Measurements from ENCODE around the gene PTPN4.

Gene PTPN4

DNA sequence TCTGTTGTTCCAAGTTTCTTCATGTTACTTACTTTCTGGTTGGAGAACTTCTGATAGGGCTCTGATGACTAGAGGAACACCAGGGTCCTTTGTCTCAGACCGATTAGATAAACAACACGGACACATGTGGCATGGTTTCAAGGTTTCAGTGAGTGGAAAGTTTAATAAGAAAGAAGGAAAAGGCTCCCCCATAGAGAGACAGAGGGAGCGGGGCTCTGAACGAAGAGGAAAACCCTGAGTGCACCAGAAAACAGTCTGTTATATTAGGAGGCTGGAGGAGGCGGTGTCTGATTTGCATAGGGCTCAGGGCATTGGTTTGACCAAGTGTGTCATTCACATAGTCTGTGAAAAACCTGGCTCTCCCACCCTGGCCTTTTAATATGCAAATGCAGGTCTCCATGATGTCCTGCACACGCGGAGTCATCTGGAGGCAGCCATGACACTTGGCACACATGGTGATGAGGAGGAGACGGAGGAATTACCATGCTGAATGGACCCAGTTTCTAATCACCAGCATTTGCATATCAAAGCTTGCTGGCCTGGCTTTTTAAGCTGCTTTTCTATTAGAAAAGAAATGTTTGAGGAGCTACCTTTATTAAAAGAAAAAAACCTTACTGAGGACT lies 94.2 kb downstream of the PTPN4 start:
- TF ChIP-seq, protein P1, sequence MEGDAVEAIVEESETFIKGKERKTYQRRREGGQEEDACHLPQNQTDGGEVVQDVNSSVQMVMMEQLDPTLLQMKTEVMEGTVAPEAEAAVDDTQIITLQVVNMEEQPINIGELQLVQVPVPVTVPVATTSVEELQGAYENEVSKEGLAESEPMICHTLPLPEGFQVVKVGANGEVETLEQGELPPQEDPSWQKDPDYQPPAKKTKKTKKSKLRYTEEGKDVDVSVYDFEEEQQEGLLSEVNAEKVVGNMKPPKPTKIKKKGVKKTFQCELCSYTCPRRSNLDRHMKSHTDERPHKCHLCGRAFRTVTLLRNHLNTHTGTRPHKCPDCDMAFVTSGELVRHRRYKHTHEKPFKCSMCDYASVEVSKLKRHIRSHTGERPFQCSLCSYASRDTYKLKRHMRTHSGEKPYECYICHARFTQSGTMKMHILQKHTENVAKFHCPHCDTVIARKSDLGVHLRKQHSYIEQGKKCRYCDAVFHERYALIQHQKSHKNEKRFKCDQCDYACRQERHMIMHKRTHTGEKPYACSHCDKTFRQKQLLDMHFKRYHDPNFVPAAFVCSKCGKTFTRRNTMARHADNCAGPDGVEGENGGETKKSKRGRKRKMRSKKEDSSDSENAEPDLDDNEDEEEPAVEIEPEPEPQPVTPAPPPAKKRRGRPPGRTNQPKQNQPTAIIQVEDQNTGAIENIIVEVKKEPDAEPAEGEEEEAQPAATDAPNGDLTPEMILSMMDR (IDR thresholded peaks at IDR 0.05; ENCODE audit: low read depth, low read length) = no peak
- no peaks in the 10 kb centered on the region for H3K27me3 ChIP-seq

DNA sequence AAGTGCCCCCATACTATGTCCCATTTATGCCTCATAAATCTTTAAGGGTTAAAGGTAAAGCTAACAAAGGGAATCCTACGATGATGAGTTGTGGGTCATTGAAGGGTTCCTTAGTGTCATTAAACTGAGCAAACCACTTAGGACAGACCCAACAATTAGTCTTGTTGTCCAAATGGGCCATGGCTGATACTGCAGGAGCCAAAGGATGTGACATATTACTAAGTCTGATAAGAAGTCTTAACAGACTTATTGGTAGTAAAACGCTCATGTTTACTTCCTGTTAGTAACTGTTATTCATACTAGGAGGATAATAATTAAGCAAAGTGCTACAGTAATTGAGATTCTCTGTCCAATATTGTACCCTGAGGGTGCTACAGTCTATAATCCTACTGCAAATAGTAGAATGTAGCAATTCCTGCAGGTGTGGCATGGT lies 96.8 kb downstream of the PTPN4 start:
- Histone ChIP-seq H3K27me3 (no peaks in the 10 kb centered on the region), H3K36me3 (no peaks in the 10 kb centered on the region), H3K4me1 (no peaks in the 10 kb centered on the region), H3K4me3 (ENCODE audit: low read depth, low read length) (no peak overlapping the region), H3K9me3 (no peaks in the 10 kb centered on the region)
- TF ChIP-seq, protein P1 (IDR thresholded peaks at IDR 0.05; ENCODE audit: low read depth, low read length) = no peak
- DNase-seq = no peak

More for the DNA sequence above, 94.2 kb downstream of the PTPN4 start:
- H3K4me3 ChIP-seq (ENCODE audit: low read depth, low read length) = no peak overlapping the region
- H3K9me3 ChIP-seq = no peaks in the 10 kb centered on the region
- H3K36me3 ChIP-seq = no peaks in the 10 kb centered on the region
- H3K4me1 ChIP-seq = no peaks in the 10 kb centered on the region
- no peak for DNase-seq

DNA sequence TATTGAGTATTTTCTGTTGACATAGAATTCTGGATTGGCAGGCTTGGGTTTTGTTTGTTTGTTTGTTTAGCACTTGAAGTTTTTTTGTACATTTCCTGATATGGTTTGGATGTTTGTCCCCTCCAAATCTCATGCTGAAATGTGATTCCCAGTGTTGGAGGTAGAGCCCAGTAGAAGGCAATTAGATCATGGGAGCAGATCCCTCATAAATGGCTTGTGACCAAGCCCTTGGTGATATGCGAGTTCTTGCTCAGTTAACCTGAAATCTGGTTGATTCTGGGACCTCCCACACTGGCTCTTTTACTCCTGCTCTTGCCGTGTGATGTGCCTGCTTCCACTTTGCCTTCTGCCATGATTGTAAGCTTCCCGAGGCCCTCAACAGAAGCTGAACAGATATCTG lies 98.0 kb downstream of the PTPN4 start:
- H3K9me3 ChIP-seq = no peaks in the 10 kb centered on the region
- TF ChIP-seq, protein P1 (IDR thresholded peaks at IDR 0.05; ENCODE audit: low read depth, low read length) = no peak
- H3K4me3 ChIP-seq (ENCODE audit: low read depth, low read length) = no peak overlapping the region
- DNase-seq = no peak
- H3K27me3 ChIP-seq = no peaks in the 10 kb centered on the region
- H3K36me3 ChIP-seq = no peaks in the 10 kb centered on the region
- no peaks in the 10 kb centered on the region for H3K4me1 ChIP-seq

DNA sequence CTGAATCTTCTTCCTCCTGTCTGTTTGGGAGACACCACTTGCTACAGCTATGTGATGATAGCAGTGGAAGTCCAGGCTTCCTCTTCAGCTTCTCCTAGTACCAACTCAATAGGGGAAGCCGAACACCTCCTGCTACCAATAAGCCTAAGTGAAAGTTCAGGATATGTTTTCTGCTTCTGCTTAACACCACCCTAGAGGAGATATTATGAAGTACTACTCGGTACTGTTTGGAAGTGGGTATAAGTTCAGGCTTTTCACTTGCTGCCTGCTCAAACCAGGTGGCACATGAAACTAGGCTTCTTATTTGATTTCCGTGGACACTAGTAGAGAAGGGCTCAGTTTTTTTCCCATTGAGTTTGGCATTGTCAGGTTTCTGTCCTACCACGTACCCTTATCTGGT lies 99.8 kb downstream of the PTPN4 start:
- Histone ChIP-seq H3K4me3 (ENCODE audit: low read depth, low read length) (no peak overlapping the region), H3K27me3 (no peaks in the 10 kb centered on the region), H3K4me1 (no peaks in the 10 kb centered on the region), H3K9me3 (no peaks in the 10 kb centered on the region), H3K36me3 (no peaks in the 10 kb centered on the region)
- TF ChIP-seq, protein P1 (IDR thresholded peaks at IDR 0.05; ENCODE audit: low read depth, low read length) = no peak
- DNase-seq = no peak

DNA sequence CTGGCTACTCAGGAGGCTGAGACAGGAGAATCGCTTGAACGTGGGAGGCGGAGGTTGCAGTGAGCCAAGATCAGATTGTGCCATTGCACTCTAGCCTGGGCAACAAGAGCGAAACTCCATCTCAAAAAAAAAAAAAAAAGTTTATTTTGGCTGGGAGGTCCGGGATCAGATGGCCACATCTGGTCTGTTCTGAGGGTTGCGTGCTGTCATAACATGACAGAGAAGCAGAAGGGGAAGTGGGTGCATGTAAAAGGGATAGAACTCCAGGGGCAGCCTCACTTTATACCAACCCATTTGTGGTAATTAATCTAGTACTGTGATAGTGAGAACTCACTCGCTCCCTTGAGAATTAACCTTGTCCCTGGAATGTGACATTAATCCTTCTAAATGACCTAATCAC lies 101.2 kb downstream of the PTPN4 start:
- Histone ChIP-seq H3K4me3 (ENCODE audit: low read depth, low read length) (no peak overlapping the region), H3K4me1 (no peaks in the 10 kb centered on the region), H3K9me3 (no peaks in the 10 kb centered on the region), H3K36me3 (no peaks in the 10 kb centered on the region), H3K27me3 (no peaks in the 10 kb centered on the region)
- TF ChIP-seq, protein P1 (IDR thresholded peaks at IDR 0.05; ENCODE audit: low read depth, low read length) = no peak
- no peak for DNase-seq

DNA sequence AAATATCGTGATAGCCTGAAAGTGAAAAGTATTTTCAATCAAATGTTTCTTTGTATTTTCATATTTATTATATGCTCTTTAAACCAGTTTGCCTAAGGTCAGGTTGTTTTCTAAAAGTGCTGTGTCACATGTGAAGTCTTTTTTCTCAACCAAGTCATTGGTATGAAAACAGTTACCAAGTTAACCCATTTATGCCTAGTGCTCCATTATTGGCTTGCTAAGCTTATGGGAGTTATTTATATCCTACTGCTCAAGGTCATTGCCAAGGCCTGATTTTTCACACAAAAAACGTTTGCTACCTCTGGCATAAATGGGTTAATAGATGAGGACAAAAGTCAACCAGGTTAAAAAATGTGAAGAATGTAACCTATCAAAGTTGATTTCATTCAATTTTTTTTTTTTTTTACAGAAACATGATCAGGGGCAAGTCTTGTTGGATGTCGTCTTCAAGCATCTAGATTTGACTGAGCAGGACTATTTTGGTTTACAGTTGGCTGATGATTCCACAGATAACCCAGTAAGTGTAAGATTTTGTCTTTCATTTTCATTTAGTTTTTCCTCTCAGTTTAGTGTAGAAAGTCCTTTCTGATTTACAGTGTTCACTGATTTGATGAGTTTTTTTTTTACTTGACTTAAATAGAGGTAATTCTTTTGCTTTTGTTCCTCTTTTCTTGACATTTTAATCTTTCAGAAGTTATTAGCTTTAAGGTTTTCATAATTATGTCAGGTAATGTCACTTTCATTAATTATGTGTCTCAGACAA lies 102.6 kb downstream of the PTPN4 start:
- Histone ChIP-seq H3K4me3 (ENCODE audit: low read depth, low read length) (no peak overlapping the region), H3K9me3 (no peaks in the 10 kb centered on the region), H3K36me3 (no peaks in the 10 kb centered on the region), H3K4me1 (no peaks in the 10 kb centered on the region), H3K27me3 (no peaks in the 10 kb centered on the region)
- TF ChIP-seq, protein P1 (IDR thresholded peaks at IDR 0.05; ENCODE audit: low read depth, low read length) = no peak
- no peak for DNase-seq

Measured in BE2C (cell line).